Kidney epithelial cell (primary cell): ENCODE data around the gene SLC23A2. TPM values are rescaled to one million over a fixed set of nuclear protein-coding genes. Genes with fewer than 3 reads are reported as not detected.

Experiments used
- DNase-seq: peaks from one replicate; pipeline ENCODE4 v3.0.0-alpha.2; 2010; ENCODE audit warnings: low read depth
- H3K27me3 ChIP-seq: 2 replicates; pipeline ENCODE4 v1.6.0; 2011; ENCODE audit warnings: low read length; ENCODE audit not compliant: control insufficient read depth, insufficient read depth
- H3K36me3 ChIP-seq: 2 replicates; pipeline ENCODE4 v1.5.1; 2011; ENCODE audit warnings: low read length; ENCODE audit not compliant: control insufficient read depth, insufficient read depth
- H3K4me3 ChIP-seq: 2 replicates; pipeline ENCODE4 v1.5.1; 2011; ENCODE audit warnings: low read depth, mild to moderate bottlenecking, control low read depth, low read length
- total RNA-seq: library from RNA; depleted of rRNA; stranded (reverse); fragments of >200 nt; gene quantifications from 2 replicates; pipeline ENCODE4 v1.2.3, GENCODE V29; 2015
- TF ChIP-seq, protein P1 (sequence below): IDR thresholded peaks from 2 replicates; pipeline ENCODE4 v1.5.1; 2011; ENCODE audit warnings: mild to moderate bottlenecking, moderate library complexity, low read length, control low read depth, inconsistent platforms; ENCODE audit not compliant: insufficient read depth, poor library complexity, severe bottlenecking

SLC23A2 gene
- total RNA-seq, 1 donor from 2014 or later: 21.4 TPM

DNA sequence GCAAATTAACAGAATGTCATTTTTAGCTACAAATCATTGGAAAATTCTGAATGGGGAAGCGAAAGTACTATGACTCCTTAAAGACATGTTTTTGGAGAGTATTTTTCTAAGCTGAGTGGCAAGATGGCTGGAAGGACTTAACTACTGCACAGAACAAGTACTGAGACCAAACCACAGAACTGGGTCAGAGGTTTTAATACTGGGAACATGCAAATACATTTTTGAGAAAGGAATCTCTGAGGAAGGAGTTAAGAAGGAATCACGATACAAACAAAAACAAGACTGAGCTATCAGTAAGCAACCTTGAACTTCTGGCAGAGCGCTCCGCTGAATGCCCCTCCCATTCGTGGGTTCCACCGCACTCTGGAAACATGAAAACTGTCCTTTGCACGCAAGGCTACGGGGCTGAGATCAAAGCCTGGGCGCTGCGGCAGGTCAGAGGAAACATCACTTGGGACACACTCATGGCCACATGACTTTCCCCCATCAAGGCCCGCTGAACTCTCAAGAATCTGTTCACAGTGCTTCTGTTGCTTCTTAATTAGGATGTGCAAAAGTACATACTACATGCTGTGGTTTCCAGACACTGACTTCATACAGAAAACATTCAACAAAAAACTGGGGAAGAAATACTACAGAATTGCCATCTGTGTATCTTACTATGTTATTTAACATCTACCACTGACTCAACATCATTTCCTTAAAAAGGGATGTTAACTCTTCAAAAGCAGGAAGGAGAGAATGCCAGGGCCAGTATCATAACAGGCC lies 27.8 kb downstream of the SLC23A2 start:
- TF ChIP-seq, protein P1, sequence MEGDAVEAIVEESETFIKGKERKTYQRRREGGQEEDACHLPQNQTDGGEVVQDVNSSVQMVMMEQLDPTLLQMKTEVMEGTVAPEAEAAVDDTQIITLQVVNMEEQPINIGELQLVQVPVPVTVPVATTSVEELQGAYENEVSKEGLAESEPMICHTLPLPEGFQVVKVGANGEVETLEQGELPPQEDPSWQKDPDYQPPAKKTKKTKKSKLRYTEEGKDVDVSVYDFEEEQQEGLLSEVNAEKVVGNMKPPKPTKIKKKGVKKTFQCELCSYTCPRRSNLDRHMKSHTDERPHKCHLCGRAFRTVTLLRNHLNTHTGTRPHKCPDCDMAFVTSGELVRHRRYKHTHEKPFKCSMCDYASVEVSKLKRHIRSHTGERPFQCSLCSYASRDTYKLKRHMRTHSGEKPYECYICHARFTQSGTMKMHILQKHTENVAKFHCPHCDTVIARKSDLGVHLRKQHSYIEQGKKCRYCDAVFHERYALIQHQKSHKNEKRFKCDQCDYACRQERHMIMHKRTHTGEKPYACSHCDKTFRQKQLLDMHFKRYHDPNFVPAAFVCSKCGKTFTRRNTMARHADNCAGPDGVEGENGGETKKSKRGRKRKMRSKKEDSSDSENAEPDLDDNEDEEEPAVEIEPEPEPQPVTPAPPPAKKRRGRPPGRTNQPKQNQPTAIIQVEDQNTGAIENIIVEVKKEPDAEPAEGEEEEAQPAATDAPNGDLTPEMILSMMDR: no peak
- Histone ChIP-seq H3K27me3 (no peaks in the 10 kb centered on the region), H3K36me3 (no peaks in the 10 kb centered on the region), H3K4me3 (no peak overlapping the region)
- peak; percentile 84 for DNase-seq

DNA sequence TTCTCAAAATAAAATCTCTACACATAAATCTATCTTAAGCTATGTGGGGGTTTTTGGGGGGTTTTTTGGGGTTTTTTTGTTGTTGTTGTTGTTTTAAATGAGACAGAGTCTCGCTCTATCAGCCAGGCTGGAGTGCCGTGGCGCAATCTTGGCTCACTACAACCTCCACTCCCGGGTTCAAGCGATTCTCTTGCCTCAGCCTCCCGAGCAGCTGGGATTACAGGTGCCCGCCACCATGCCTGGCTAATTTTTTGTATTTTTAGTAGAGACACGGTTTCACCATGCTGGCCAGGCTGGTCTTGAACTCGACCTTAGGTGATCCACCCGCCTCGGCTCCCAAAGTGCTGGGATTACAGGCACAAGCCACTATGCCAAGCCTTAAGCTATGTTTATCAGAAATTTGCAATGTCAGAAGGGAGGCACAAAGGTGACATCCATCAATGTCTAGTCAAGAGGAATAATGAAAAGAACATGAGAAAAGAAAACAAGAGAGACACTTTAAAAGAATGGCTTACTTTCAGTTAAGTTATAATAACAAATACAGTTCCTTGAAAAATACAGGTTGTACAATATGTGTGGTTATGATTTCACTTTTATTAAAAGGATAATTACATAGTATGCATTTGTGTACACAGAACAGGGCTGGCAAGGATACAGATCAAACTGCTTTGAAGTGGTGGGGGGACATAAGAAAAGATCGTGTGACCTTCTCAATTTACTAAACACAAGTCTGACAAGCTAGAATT lies 28.6 kb downstream of the SLC23A2 start:
- DNase-seq: no peak
- no peak overlapping the region for H3K4me3 ChIP-seq
- TF ChIP-seq, protein P1: no peak

DNA sequence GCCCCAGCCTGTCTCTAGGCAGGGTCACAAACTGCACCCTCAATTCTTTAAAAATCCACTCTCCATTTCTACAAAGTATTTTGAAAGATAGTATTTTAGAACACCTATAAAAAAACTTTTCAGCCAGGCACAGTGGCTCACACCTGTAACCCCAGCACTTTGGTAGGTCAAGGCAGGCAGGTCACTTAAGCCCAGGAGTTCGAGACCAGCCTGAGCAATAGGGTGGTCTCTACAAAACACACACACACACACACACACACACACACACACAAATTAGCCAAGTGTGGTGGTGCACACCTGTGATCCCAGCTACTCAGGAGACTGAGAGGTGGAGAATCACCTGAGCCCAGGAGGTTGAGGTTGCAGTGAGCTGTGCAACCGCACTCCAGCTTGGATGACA lies 30.2 kb downstream of the SLC23A2 start:
- Histone ChIP-seq H3K4me3 (no peak overlapping the region), H3K36me3 (no peaks in the 10 kb centered on the region), H3K27me3 (no peaks in the 10 kb centered on the region)
- no peak for DNase-seq
- TF ChIP-seq, protein P1: no peak

More for the DNA sequence above, 28.6 kb downstream of the SLC23A2 start:
- Histone ChIP-seq H3K27me3 (no peaks in the 10 kb centered on the region), H3K36me3 (no peaks in the 10 kb centered on the region)

DNA sequence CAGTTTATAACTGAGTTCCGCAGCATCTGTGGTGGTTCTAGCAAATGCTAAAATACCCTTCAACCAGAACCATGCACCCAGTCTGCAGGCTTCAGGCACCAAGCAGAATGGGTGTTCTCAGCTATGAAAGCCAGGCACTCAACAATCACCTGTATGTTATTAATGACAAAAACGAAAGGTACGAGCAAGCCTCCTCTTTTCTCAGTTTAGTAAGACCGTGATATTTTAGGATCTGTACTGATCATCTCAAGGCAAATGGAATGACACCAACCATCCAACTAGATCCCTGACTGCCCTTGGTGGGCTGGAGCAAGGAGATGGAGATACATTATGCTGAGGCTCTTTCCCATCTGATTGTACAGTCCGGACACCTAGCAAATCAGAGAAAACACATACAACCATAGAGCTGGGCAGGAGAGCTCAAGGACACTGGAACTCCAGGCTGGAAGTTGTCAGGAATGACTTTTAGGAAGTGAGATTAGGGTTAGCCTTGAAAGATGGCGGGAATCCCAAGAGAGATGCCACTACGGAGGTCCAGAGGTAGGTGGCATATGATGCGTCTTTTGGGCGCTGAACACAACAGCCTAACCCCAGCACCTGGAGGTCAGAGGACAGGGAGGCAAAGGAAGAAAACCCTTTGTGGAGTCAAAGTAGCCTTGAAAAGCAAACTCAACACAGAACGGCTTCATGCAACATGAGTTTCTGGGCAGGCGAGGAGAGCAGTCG lies 33.4 kb downstream of the SLC23A2 start:
- TF ChIP-seq, protein P1: no peak
- Histone ChIP-seq H3K36me3 (no peaks in the 10 kb centered on the region), H3K27me3 (no peaks in the 10 kb centered on the region), H3K4me3 (no peak overlapping the region)
- no peak for DNase-seq

DNA sequence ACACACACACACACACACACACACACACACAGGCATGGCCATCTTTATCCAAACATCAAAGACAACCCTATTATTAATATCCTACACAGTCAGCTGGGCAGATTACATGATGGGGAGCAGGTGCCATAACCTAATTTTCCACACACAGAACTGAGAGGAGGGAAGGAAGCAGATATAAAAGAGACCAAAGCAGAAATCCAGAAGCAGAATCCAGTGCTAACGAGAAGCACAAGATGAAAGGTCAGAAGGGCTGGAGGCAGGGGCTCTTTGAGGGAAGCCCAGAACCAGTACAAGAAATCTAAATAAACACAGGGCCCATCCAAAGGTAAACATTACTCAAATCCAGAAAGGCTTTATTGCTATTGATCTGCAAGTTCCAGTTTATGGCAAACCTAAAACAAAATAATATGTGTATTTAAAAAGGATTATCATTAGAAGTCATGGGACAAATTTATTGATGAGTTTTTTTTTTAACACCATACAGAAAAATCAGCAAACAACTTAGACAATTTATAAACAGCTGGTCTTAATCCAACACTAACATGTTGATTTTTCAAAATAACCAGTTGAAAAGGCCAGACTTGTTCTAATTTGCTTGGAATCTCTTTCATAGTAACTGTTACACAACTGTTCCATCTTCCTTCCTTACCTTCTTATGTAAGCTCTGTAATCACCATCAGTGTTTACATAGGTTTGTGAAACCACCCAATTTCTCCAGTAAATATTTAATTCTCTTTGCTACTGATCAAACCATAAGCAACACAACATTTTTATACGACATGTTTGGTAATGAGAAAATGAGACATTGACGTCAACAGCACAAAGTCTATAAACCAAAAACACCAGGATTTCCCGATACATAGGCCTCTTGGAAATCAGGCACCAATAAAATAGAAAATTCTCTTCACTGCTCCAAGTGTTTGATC lies 34.2 kb downstream of the SLC23A2 start:
- Histone ChIP-seq H3K27me3 (no peaks in the 10 kb centered on the region), H3K4me3 (no peak overlapping the region), H3K36me3 (no peaks in the 10 kb centered on the region)
- TF ChIP-seq, protein P1: no peak
- no peak for DNase-seq
